Left renal pelvis (tissue), 4 donors: ENCODE results near the gene HAUS3. TPM values are rescaled to one million over a fixed set of nuclear protein-coding genes. Genes with fewer than 3 reads are reported as not detected.

Experiments used
- DNase-seq, 4 donors: peaks; one replicate each; pipeline ENCODE4 v3.0.0-alpha.2; 2013; ENCODE audit warnings: low read depth in 4 of 4, low spot score in 3 of 4
- polyA plus RNA-seq, 4 donors: library from polyadenylated mRNA; unstranded; fragments of 120-200 nt; gene quantifications; one replicate each; pipeline ENCODE4 v1.2.1, GENCODE V29; 2013; ENCODE audit not compliant: insufficient read length in 4 of 4

Gene HAUS3
- polyA plus RNA-seq, 4 donors: 19.0 to 22.5 (median 21.2) TPM

DNA sequence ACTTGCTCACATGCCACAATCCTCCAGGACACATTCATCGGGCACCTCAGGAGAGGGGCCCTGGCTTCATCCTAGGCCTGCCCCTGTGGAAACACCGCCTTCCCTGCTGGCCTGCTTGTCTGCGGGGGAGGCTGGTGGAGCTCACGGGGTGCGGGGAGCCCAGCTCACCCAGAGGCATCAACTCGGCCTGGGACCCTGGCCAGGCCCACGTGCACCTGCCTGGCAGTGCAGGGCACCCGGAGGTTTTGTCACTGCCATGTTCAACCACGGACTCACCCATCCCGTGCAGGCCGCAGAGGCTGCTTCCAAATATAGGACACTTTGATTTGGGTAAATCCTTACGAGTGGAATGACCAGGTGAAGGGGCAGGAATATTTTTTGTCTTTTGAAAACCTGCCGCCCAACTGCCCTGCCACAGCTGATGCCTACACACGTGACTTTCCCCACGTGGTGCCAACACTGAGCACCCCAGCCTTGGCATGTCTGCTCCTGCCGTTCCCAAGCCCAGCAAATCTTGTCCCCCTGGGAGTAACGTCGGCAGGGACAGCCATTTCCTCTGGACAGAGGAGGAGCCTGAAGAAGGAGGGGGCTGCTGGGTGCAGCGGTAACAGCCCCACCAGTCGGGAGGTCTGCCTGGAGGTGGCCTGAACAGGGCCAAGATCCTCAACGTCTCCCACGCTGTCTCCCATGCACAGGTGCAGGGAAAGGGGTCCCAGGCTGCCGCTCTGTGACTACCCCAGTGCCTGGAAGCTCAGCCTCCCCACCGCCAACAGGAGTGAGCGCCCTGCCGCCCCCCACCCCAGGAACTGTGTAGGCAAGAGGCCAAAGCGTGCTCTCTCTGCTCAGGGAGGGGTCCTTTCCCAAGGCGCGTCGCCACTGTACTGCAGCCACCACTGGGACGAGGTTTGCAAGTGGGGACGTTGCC lies 11.5 kb upstream of the HAUS3 start:
- DNase-seq: no peak

DNA sequence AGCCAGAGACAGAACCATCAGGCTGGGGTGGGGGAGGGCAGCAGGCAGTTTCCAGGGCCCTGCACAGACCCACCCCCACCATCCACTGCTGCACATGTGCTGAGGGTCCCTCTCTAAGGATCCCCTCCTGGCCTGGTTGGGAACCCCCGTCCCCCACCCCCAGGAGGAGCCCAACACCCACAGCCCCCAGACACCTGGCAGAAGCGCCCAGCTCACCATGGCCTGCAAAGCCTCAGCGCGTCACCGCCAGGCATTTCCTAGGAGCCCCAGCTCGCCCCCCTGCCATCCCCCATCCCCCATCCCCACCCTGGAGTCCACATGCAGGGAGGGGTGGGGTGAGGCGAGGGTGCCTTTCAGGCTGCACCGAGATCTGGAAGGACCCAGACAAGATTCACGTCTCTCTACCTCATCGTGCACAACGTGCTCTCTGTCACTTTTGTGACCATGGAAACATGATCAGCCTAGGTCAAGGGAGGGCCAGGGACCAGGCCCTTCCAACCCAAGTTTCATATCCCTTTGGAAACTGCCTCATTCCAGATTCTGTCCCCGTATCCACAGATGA lies 10.7 kb upstream of the HAUS3 start:
- no peak for DNase-seq

DNA sequence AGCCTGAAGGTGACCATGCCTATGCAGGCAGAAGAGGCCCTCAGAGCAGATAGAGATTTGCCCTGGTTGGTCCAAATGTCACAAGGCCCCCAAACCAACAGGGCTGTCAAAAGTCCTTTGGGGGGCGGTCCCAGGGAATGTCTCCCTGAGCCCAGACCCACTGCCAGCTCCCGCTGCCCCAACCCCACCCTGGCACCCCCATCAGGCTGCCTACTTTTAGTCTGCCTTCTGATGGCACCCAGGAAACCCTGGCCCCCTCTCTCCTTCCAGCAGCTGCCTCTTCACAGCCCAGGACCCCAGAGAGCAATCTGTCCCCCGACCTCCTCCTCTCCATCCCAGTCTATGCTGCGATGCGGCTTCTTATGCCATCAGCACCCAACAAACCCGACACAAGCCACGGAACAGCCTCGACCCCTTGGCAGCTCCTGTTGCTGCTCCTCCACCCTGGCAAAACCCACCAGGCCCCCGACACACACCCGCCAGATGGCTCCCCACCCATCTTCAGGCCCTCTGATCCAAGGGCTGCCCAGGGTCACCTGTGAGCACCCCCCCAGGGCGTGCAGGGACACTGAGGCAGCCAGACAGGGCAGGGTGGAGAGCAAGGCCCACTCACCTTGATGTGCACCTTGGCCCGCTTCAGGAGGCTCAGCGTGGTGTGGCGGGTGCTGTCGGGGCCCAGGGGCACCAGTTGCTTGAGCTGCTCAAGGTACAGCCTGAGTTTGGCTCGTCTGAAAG lies 10.0 kb upstream of the HAUS3 start:
- DNase-seq: no peak

DNA sequence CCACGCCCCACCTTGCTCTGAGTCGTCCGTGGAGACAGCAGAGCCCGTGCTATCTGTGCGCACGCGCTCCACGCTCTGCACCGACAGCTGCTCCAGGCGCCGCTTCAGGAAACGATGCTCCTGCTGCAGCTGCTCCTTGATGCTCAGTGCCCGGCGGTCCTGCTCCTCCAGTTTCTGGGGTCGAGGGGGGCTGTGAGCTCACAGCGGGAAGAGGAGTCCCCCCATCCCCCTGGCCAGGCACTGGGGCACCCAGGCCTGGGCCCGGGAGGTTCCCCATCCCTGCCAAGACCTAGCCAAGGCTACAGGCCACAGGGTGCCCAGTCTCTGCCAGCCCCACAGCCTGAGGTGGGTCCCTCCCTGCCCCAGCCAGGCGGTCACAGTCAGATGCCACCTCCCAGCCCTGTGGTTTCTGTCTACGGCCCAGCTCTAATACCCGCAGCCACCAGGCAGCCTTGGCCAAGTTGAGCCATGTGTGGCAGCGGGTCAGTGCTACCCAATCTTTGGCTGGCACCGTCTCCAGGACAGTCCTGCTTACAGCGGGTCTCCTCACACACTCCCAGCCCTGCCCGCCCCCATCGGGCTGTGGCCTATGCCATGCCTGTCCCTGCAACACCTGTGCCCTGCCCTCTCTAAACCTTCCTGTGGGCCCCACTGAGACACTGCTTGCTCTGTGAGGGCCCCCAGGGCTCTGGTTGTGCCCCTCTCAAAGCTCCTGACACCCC lies 9.3 kb upstream of the HAUS3 start:
- no peak for DNase-seq

DNA sequence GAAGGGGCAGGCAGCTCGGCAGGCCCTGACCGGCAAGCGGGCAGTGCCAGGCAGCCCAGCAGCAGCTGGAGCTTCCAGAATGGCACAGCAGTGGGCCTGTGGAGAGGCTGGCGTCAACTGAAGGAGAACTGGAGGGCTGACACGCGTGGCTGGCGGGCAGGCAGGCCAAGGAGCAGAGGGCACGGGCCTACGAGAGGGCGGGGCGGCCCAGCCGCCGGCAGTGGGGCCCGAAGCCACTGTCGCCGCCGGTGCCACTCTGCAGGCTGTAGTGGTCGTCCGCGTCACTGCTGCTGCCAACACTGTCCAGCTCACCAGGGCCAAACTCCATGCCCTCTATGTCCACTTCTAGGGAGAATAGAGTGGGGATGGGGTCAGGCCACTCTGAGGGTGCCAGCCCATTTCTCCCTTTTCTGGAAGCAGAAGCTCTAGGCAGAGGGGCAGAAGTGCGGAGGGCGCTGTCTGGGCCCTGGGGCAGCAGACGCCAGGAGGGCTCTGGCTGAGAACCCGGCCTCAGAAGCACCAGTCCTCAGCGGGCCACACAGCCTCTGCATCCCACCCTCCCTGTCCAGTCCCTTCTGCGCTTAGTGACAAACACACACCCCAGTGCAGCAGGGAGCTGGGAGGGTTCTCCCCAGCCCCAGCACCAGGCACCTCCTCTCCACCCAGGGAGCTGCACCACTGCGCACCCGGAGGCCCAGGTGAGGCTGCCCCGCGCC lies 8.6 kb upstream of the HAUS3 start:
- DNase-seq: no peak

DNA sequence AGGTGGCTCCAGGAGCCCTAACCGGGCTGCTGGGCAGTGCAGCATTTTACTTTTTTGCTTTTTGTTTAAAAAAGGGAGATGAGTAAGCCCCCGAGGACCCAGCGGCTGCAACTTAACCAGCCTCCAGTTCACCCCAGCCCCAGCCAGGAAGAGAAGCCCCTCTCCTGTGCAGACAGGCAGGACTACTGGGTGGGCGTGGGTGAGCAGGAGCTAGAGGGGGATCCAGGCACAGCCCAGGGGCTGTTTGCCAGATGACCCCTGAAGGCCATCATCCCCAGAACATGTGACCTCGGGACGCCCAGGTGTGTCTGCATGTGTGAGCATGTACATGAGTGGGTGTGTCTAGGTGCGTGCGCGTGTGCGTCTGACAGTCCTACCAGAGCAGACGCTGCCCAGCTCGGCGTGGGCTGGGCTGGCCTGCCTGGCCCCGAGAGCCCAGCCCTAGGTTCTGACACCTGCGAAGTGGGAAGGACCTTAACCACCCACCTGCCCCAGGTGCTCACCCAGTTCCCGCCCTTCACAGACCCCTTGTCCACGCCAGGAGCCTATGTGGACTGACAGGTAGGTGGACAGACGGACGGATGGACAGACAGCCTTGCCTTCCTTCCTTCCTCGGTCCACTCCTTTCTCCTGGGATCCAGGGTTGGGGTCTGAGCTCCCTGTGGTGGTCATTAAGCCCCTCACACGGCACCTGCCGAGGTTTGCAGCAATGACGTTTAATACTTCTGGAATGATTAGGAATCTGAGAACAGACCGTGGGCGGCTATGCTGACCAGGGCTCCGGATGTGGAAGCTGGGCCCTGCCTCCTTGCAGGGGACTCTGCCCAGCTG lies 7.8 kb upstream of the HAUS3 start:
- DNase-seq: no peak

- no peak for DNase-seq
Measured at GRCh38 chr4:2248821-2249261, 6.9 kb upstream of the HAUS3 start.

- DNase-seq: no peak
Measured at GRCh38 chr4:2248044-2248780, 6.3 kb upstream of the HAUS3 start.

GRCh38 chr4:2247128-2248043 lies 5.5 kb upstream of the HAUS3 start:
- no peak for DNase-seq

DNA sequence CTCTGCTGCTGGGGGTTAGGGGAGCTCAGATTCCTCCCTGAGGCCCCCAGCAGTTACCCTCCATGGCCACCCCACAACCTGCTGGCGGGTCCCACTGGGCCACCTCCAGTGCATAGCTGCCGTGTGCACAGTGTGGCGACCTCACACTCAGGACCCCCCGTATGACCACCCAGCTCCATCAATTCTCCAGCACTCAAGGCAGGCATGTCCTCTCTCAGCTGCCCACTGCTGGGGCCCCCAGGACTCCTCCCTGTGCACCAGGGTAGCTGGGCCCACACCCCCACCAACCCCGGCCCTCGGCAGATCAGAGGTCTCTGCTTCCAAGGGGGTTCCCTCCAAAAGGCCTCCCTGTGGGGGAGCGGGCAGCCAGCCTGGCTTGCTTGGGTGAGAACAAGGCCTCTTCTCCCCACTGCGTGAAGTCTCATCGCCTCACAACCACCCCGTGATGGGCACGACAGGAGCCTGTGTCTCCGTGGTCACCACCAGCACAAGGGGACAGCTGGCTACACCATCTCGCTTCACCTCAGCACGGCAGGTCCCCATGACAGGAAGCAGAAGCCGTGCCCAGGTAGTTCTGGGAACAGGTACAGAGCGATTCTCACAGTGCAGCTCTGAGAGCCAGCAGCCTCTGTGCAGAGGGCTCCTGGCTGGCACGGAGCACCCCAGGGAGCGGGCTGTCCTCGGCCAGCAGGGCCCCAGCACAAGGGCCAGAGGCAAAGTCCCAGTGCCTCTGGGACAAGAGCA lies 4.6 kb upstream of the HAUS3 start:
- DNase-seq: no peak

- no peak for DNase-seq
Measured at GRCh38 chr4:2245787-2246275, 3.9 kb upstream of the HAUS3 start.

GRCh38 chr4:2245057-2245786 lies 3.3 kb upstream of the HAUS3 start:
- no peak for DNase-seq

- no peak for DNase-seq
Measured at GRCh38 chr4:2243681-2244380, 1.9 kb upstream of the HAUS3 start.

DNA sequence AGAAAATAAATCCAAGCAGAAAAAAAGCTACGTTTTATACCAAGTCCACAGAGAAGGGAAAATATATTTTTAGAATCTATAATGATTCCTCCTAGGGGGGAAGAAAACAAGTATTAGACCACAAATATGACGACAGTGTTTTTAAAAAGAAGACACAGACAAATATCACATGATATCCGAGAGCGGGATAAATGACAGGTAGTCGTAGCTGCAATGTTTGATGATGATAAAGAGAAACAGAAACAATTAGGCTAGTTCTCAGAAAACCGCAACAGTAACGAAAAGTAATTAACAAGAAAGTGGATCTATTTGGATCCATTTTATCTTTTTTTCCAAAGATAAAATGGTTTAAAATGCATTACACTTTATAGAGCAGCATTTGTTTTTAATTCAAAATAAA lies 918 bp downstream of the HAUS3 start:
- DNase-seq: no peak

DNA sequence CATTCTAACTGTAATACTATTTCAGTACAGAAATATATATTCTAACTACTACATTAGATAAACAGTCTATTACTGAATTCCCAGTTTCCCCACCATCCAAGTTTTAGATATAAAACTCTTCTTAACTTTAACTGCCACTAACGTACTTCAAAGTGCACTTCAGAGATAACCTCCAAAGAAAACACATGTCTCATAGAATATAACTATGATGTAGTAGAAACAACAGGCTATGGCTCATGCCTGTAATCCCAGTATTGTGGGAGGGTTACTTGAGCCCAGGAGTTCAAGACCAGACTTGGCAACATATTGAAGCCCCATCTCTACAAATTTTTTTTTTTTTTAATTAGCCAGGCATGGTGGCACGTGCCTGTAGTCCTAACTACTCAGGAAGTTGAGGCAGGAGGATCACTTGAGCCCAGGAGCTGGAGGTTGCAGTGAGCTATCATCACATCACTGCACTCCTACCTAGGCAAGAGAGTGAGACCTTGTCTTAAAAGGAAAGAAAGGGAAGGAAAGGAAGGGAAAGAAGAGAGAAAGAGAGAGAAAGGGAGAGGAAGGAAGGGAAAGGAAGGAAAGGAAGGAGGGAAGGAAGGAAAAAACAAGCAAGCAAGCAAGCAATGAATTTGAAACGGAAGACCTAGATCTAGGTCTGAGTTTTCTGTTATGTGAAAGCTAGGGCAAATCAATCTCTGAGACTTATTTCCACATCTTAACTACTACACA lies 4.8 kb downstream of the HAUS3 start:
- no peak for DNase-seq
